ENCODE measurements around the gene TEX53. TPM values are rescaled to one million over a fixed set of nuclear protein-coding genes. Genes with fewer than 3 reads are reported as not detected.

The TEX53 gene
- total and polyA plus RNA-seq, 2 donors (not counting 1 experiment from before 2014, with no cell fraction given), result not detected

DNA sequence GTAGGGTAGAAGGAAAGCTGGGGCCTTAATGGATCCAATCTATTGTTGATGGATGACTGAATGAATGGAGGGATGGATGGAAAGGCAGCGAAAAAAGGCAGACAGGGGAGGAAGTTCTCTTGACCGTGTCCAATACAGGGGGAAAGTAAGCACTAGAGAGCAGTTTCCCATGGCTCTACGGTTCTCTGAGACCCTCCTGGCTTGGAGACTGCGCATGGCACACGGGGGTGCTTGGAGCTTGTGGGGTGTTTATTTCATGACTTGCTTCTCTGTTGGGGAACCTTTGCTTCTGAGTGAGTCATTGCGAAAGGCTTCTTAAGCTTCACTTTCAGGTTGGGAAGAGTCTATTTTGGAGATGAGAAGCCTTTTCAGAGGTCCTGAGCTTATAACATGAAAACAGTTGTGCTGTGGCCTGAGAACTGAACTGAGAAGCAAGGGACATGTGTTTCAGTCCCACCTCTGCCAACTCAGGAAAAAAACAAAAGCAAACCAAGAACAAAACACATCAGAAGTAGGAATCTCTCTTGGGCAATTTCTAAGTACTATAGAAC lies 37.2 kb upstream of the TEX53 start:
- H3K4me1 ChIP-seq (ENCODE audit: control insufficient read depth in 2 of 2, insufficient read depth in 2 of 2, low read length in 2 of 2), result peaks cover 0 to 3% of the 10 kb centered on the region in 2 donors
- H3K36me3 ChIP-seq (replicated peaks in 1 of 2; ENCODE audit: control extremely low read depth in 1 of 2, control insufficient read depth in 1 of 2, extremely low read depth in 1 of 2, insufficient read depth in 2 of 2, low read length in 1 of 2), result no peaks in the 10 kb centered on the region
- H3K9me3 Mint-ChIP-seq (ENCODE audit: insufficient read depth), result no peaks in the 10 kb centered on the region
- no peak overlapping the region for H3K4me2 ChIP-seq (replicated peaks; ENCODE audit: low read depth, low read length, poor library complexity, severe bottlenecking)
- no peaks in the 10 kb centered on the region for H4K20me1 ChIP-seq (ENCODE audit: control insufficient read depth, insufficient read depth, low read length, poor library complexity, severe bottlenecking)
- TF ChIP-seq, protein P1, sequence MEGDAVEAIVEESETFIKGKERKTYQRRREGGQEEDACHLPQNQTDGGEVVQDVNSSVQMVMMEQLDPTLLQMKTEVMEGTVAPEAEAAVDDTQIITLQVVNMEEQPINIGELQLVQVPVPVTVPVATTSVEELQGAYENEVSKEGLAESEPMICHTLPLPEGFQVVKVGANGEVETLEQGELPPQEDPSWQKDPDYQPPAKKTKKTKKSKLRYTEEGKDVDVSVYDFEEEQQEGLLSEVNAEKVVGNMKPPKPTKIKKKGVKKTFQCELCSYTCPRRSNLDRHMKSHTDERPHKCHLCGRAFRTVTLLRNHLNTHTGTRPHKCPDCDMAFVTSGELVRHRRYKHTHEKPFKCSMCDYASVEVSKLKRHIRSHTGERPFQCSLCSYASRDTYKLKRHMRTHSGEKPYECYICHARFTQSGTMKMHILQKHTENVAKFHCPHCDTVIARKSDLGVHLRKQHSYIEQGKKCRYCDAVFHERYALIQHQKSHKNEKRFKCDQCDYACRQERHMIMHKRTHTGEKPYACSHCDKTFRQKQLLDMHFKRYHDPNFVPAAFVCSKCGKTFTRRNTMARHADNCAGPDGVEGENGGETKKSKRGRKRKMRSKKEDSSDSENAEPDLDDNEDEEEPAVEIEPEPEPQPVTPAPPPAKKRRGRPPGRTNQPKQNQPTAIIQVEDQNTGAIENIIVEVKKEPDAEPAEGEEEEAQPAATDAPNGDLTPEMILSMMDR (IDR thresholded peaks at IDR 0.05), result no peak
- no peak for TF ChIP-seq EZH2 (IDR thresholded peaks at IDR 0.05; ENCODE audit: borderline replicate concordance, insufficient read depth, low read depth, low read length, poor library complexity, severe bottlenecking)
- H3K27me3 ChIP-seq (replicated peaks in 1 of 4; ENCODE audit: control extremely low read depth in 1 of 4, control insufficient read depth in 3 of 4, insufficient read depth in 4 of 4, low read length in 3 of 4), result peaks cover 0 to 8% (median 4%) of the 10 kb centered on the region in 4 experiments
- H3K4me3 ChIP-seq (ENCODE audit: control extremely low read depth in 1 of 5, extremely low read depth in 1 of 5, insufficient read depth in 1 of 5, low read depth in 2 of 5, low read length in 4 of 5), result no peak overlapping the region
- H3K79me2 ChIP-seq (ENCODE audit: control insufficient read depth, insufficient read depth, low read length), result no peaks in the 10 kb centered on the region
- H3K27ac ChIP-seq (ENCODE audit: low read length in 2 of 2), result no peak overlapping the region
- DNase-seq, result no peak
- no peak overlapping the region for H3K27ac Mint-ChIP-seq
- H3K9ac ChIP-seq (ENCODE audit: low read length), result no peak overlapping the region
- H3K4me3 Mint-ChIP-seq, result no peak overlapping the region
- peaks cover 28% of the 10 kb centered on the region for H3K27me3 Mint-ChIP-seq
- intact Hi-C loops (cut with micrococcal nuclease), result no loop called here
- peaks cover 13% of the 10 kb centered on the region for H3K4me1 Mint-ChIP-seq
- no peaks in the 10 kb centered on the region for H3K9me3 ChIP-seq (ENCODE audit: control extremely low read depth in 1 of 3, control insufficient read depth in 2 of 3, insufficient read depth in 1 of 3, low read length in 2 of 3)
- no peak overlapping the region for H2AFZ ChIP-seq (ENCODE audit: insufficient read depth, low read depth, low read length, poor library complexity, severe bottlenecking)
- WGBS (ENCODE audit: insufficient coverage), result 71% methylated on average over 5 of the region's 6 CpGs
- no peak for ATAC-seq (ENCODE audit: low read depth)
- CTCF ChIA-PET, result interaction anchor here (1.3 kb wide), 1 partner anchor 41 kb away, joined by 4 read pairs; no protein-coding TSS in a partner anchor
- POLR2A ChIA-PET, result no interaction called here

DNA sequence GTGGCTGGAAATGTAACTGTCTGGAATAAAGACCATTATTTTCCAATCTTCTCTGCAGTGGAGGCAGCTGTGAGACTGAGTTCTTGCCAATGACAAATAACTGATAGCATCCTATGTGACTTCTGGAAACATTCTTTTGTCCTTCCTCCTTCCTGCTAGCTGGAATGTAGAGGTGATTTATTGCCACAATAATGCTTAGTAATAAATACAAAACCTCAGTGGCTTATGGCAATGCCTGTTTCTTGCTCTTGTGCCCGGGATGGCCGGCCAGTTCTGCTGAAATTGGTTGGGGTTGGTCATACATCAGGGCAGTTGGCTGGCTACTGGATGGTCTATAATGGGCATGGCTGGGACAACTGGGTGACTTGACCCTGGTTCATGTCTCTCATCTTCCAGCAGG lies 36.5 kb upstream of the TEX53 start:
- intact Hi-C loops (cut with micrococcal nuclease), result no loop called here
- 100% methylated on average over 2 of the region's 2 CpGs for WGBS (ENCODE audit: insufficient coverage)
- H4K20me1 ChIP-seq (ENCODE audit: control insufficient read depth, insufficient read depth, low read length, poor library complexity, severe bottlenecking), result no peaks in the 10 kb centered on the region
- H3K9me3 ChIP-seq (ENCODE audit: control extremely low read depth in 1 of 3, control insufficient read depth in 2 of 3, insufficient read depth in 1 of 3, low read length in 2 of 3), result no peaks in the 10 kb centered on the region
- no peak overlapping the region for H3K4me2 ChIP-seq (replicated peaks; ENCODE audit: low read depth, low read length, poor library complexity, severe bottlenecking)
- H3K27ac Mint-ChIP-seq, result no peak overlapping the region
- no peak overlapping the region for H3K4me3 ChIP-seq (ENCODE audit: control extremely low read depth in 1 of 5, extremely low read depth in 1 of 5, insufficient read depth in 1 of 5, low read depth in 2 of 5, low read length in 4 of 5)
- H3K9me3 Mint-ChIP-seq (ENCODE audit: insufficient read depth), result no peaks in the 10 kb centered on the region
- no peak overlapping the region for H3K4me3 Mint-ChIP-seq
- TF ChIP-seq, protein P1 (IDR thresholded peaks at IDR 0.05), result no peak
- TF ChIP-seq EZH2 (IDR thresholded peaks at IDR 0.05; ENCODE audit: borderline replicate concordance, insufficient read depth, low read depth, low read length, poor library complexity, severe bottlenecking), result no peak
- no peak overlapping the region for H3K9ac ChIP-seq (ENCODE audit: low read length)
- no peak overlapping the region for H2AFZ ChIP-seq (ENCODE audit: insufficient read depth, low read depth, low read length, poor library complexity, severe bottlenecking)
- H3K27ac ChIP-seq (ENCODE audit: low read length in 2 of 2), result no peak overlapping the region
- H3K27me3 Mint-ChIP-seq, result peaks cover 28% of the 10 kb centered on the region
- peaks cover 0 to 8% (median 4%) of the 10 kb centered on the region in 4 experiments for H3K27me3 ChIP-seq (replicated peaks in 1 of 4; ENCODE audit: control extremely low read depth in 1 of 4, control insufficient read depth in 3 of 4, insufficient read depth in 4 of 4, low read length in 3 of 4)
- no peaks in the 10 kb centered on the region for H3K36me3 ChIP-seq (replicated peaks in 1 of 2; ENCODE audit: control extremely low read depth in 1 of 2, control insufficient read depth in 1 of 2, extremely low read depth in 1 of 2, insufficient read depth in 2 of 2, low read length in 1 of 2)
- peaks cover 0 to 3% of the 10 kb centered on the region in 2 donors for H3K4me1 ChIP-seq (ENCODE audit: control insufficient read depth in 2 of 2, insufficient read depth in 2 of 2, low read length in 2 of 2)
- no peaks in the 10 kb centered on the region for H3K79me2 ChIP-seq (ENCODE audit: control insufficient read depth, insufficient read depth, low read length)
- H3K4me1 Mint-ChIP-seq, result peaks cover 13% of the 10 kb centered on the region
- ChIA-PET CTCF (no interaction called here), POLR2A (no interaction called here)
- no peak for DNase-seq
- ATAC-seq (ENCODE audit: low read depth), result no peak
